ENCODE measurements around the gene TTL.

The TTL gene

GRCh38 chr2:112584891-112585250 lies 102.9 kb downstream of the TTL start:
- no peak for DNase-seq

DNA sequence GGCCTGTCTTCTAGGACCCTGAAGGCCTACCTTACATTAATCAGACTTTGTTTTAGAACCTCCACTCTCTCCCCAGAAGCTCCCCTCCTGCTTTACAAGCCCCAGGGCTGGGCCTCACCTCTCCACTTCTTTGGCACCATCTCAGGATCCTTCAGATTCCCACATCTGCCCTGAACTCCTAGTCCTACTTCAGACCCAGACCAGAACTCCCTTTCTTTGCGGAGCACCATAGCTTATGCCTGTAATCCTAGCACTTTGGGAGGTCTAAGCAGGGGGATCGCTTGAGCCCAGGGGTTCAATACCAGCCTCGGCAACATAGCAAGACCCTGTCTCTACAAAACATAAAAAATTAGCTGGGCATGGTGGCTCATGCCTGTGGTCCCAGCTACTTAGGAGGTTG lies 103.4 kb downstream of the TTL start:
- no peak for DNase-seq

DNA sequence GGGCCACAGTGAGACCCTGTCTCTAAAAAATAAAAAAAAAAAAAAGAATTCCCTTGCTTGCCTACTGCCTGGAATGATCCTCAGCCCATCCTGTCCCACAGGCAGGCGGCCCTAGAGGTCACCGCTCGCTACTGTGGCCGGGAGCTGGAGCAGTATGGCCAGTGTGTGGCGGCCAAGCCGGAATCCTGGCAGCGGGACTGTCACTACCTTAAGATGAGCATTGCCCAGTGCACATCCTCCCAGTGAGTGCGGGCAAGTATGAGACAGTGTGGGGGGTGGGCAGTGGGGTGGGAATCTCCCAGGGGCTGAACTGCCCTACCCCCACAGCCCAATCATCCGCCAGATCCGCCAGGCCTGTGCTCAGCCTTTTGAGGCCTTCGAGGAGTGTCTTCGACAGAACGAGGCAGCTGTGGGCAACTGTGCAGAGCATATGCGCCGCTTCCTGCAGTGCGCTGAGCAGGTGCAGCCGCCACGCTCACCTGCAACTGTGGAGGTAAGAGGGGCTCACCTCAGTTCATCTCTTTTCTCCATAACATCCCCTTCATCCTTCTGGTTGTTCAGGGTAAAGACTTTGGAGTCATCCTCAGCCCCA lies 104.0 kb downstream of the TTL start:
- no peak for DNase-seq

DNA sequence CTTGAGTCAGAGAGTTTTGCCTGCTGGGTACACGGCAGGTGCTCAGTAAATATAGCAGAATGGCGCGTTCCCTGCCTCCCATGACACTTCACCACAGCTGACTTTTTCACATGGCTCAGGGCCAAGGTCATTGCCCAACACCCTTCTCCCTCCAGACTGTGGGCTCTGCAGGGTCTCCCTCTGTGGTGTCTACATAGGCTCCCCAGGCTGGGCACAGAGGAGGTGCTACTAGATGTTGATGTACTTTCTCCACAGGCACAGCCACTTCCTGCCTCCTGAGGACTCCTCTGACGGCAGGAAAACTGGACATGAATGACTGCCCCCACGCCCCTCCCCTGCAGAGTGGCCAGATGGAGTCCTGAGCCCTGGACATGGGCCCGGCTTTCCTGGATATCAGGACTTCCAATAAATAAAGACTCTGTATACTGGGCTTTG lies 106.7 kb downstream of the TTL start:
- DNase-seq = no peak
